ENCODE results near the gene CRADD.

- peak; percentile 37 for TF ChIP-seq CTCF (IDR thresholded peaks at IDR 0.05; ENCODE audit: borderline replicate concordance, extremely low read depth, low read length, poor library complexity, severe bottlenecking)
- no peak for TF ChIP-seq EZH2 (IDR thresholded peaks at IDR 0.05; ENCODE audit: borderline replicate concordance, low read depth, low read length, severe bottlenecking)
These were observed 200.3 kb downstream of the CRADD start for GRCh38 chr12:93877446-93877845.

Data from DND-41 (cell line).